Hematopoietic multipotent progenitor cell treated with erythropoietin and hydrocortisone succinate and interleukin-3 and kit ligand, for 4 days (in vitro differentiated cells): Measurements from ENCODE around the gene GLIS2.

Source experiments
- DNase-seq: peaks from one replicate; pipeline ENCODE4 v3.0.0-alpha.2; 2015

Gene GLIS2

DNA sequence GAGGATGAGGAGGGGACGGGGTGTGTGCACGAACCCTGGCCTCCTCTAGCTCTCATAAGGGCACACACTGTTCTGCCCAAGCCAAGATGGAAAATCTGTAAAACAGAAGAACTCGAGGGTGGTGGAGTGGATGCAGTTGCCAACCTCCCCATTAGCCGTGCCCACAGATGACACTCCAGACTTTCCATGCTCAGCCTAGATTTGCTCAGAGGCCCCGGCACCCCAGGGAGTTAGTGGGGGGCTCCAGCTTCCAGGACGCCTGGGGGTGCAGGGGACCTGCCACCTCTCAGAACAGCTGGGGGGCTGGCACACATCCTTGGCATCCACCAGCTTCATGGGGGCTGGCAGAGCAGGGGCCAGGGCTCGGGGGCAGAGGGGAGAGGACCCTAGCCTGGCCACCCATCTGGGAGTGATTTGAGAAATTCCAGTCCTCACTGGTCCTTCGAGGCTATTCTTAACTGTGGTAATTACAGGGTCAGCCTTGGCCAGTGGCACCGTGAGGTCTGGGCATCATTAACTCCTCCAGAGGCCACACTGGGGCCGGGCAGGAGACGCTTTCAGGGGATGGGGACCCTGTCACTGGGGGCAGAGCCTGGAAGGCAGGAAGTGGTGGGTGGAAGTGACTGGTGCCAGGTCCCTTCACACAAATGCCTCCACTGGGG is 70.1 kb downstream of the GLIS2 start:
- no peak for DNase-seq

- no peak for DNase-seq
These were observed 70.6 kb downstream of the GLIS2 start for GRCh38 chr16:4386451-4386805.

- no peak for DNase-seq
These were observed 71.2 kb downstream of the GLIS2 start for GRCh38 chr16:4386951-4387565.

DNA sequence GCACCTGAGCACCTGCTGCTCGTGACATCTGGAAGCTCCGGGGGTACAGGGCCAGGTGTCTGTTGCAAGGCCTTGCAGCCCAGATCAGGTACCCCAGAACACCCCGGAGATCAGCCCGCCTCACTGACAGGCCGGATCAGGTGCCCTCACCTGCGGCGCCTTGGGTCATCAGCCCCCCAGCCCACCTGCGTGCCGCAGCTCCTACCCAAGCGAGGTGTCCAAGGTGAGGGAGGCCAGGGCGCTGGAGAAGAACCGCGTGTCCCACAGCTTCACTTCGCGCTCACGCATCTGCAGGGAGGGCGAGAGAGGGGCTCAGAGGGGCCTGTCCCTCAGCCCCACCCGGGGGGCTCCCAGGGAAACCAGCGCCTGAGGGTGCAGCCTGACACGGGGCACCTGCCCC is 71.9 kb downstream of the GLIS2 start:
- DNase-seq = no peak

GRCh38 chr16:4388271-4389021 is 72.6 kb downstream of the GLIS2 start:
- no peak for DNase-seq
